HK-2 (cell line): ENCODE data around the gene ARHGEF11.

Experiments
- DNase-seq: peaks from one replicate; pipeline ENCODE4 v3.0.0-alpha.2; 2018; ENCODE audit not compliant: unreplicated experiment

The ARHGEF11 gene

GRCh38 chr1:157050836-157051235 lies 5.3 kb upstream of the ARHGEF11 start:
- DNase-seq: no peak

GRCh38 chr1:157047062-157047410 lies 1.5 kb upstream of the ARHGEF11 start:
- no peak for DNase-seq

GRCh38 chr1:157044326-157044725 lies 1.2 kb downstream of the ARHGEF11 start:
- DNase-seq: no peak

- DNase-seq: no peak
Measured at GRCh38 chr1:157043685-157044084, 1.9 kb downstream of the ARHGEF11 start.

- no peak for DNase-seq
Measured at GRCh38 chr1:157042846-157043245, 2.7 kb downstream of the ARHGEF11 start.

- no peak for DNase-seq
Measured at GRCh38 chr1:157040802-157041201, 4.7 kb downstream of the ARHGEF11 start.

GRCh38 chr1:157035121-157035520 lies 10.4 kb downstream of the ARHGEF11 start:
- DNase-seq: no peak

- DNase-seq: no peak
Measured at GRCh38 chr1:157034137-157034800, 11.3 kb downstream of the ARHGEF11 start.

GRCh38 chr1:157033357-157033876 lies 12.1 kb downstream of the ARHGEF11 start:
- no peak for DNase-seq

GRCh38 chr1:157032303-157032702 lies 13.2 kb downstream of the ARHGEF11 start:
- no peak for DNase-seq

GRCh38 chr1:157030728-157031127 lies 14.8 kb downstream of the ARHGEF11 start:
- no peak for DNase-seq

- no peak for DNase-seq
Measured at GRCh38 chr1:157028674-157029073, 16.9 kb downstream of the ARHGEF11 start.

GRCh38 chr1:157025856-157026255 lies 19.7 kb downstream of the ARHGEF11 start:
- no peak for DNase-seq

- DNase-seq: no peak
Measured at GRCh38 chr1:157025385-157025784, 20.2 kb downstream of the ARHGEF11 start.

- no peak for DNase-seq
Measured at GRCh38 chr1:157021688-157022087, 23.9 kb downstream of the ARHGEF11 start.

- DNase-seq: no peak
Measured at GRCh38 chr1:157019457-157019856, 26.1 kb downstream of the ARHGEF11 start.

- DNase-seq: no peak
Measured at GRCh38 chr1:157011845-157012244, 33.7 kb downstream of the ARHGEF11 start.

- no peak for DNase-seq
Measured at GRCh38 chr1:157008502-157008901, 37.0 kb downstream of the ARHGEF11 start.

GRCh38 chr1:157007306-157007705 lies 38.2 kb downstream of the ARHGEF11 start:
- no peak for DNase-seq

GRCh38 chr1:157006676-157007075 lies 38.9 kb downstream of the ARHGEF11 start:
- DNase-seq: no peak

GRCh38 chr1:157005965-157006364 lies 39.6 kb downstream of the ARHGEF11 start:
- no peak for DNase-seq

GRCh38 chr1:157004806-157005205 lies 40.7 kb downstream of the ARHGEF11 start:
- DNase-seq: no peak

- DNase-seq: no peak
Measured at GRCh38 chr1:157004327-157004726, 41.2 kb downstream of the ARHGEF11 start.

GRCh38 chr1:157001304-157001703 lies 44.2 kb downstream of the ARHGEF11 start:
- DNase-seq: no peak
